Measurements from ENCODE around the gene NCDN.

Gene NCDN

DNA sequence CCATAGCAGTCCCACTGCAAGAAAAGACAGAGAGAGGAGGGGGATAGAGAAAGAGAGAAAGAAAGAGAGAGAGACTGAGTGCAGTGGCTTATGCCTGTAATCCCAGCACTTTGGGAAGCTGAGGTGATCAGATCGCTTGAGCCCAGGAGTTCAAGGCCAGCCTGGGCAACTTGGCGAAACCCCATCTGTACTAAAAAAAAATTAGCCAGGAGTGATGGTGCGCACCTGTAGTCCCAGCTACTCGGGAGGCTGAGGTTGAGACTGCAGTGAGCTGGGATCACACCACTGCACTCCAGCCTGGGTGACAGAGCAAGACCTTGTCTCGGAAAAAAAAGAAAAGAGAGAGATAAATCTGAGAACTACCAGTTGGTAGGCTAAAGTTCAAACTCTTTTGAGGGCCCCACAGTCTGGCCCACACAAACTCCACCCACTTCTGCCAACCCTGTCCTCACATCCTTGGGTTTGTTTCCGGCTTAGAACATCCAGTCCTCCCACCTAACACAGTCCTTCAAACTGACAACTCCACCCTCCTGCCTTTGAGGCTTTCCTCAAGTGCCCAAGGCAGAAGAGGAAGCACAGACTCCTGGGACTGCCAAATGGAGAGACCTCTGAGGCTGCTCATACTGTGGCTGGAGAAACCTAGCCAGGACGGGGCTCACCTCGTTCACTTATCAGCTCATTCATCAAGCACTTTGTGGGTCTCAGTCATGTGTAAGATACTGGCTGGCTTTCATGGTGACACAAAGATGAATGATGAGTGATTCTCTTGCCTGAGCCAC is 35.6 kb downstream of the NCDN start:
- DNase-seq: no peak

DNA sequence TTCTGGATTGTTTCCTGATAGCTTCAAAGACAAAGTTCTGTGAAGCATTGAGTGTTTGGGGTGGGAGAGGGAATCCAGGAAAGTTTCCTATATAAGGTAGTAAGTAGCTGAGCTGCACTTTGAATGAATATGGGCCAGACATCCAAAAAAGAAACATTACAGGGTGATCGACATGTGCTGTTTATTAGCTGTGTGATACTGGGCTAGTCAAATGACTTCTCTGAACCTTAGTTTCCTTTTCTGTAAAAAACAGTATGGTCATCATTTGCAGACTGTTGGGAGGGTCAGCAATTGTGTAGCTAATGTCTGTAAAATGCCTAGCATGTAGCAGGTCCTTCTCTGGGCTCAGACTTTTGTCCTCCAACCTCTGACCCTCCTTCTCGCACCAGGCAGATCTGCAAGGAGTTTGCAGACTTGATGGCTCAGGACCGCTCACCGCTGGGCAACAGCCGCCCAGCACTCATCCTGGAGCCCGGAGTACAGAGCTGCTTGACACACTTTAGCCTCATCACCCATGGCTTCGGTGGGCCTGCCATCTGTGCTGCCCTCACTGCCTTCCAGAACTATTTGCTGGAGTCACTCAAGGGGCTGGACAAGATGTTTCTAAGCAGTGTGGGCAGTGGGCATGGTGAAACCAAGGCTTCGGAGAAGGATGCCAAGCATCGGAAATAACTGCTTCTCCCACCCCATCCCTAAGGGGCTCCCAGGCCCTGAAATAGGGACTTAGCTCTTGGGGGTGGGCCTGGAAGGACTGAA is 36.6 kb downstream of the NCDN start:
- no peak for DNase-seq

DNA sequence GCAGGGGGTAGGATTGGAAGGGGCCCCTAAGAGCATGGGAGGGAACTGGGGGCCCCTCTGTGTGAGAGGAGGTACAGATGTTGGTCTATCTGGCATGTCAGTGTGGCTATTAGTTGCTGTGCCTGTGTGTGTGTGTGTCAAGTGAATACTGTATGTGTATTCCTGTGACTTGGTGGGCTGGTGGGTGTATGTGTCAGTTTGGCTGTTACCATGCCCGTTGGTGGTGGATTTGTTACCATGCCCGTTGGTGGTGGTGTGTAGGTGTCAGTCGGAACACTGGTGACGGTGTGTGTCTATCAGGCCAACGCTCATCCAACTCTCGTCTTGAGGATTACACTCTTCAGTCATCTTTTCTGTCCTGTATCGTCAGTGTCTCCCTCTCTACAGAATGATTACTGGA is 38.1 kb downstream of the NCDN start:
- DNase-seq: no peak

GRCh38 chr1:35597870-35598269 is 40.3 kb downstream of the NCDN start:
- no peak for DNase-seq

DNA sequence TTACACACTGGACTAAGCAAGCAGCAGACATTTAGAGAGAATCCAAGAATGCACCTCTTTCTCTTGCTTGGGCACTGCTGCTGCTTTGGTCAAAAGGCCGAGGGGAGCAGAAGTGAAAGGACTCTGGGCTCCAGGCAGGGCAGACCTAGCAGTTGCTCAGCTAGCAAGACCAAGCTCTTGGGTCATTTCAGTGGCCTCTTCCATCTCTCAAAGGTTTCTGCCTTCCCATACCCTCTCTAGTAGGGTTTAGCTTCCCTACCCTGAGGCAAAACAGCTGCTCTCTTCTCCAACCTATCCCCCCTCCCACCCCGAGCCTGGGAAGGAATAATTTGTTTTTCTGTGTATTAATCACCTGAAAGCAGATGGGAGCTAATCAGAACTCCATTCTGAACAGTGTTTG is 41.3 kb downstream of the NCDN start:
- no peak for DNase-seq

DNA sequence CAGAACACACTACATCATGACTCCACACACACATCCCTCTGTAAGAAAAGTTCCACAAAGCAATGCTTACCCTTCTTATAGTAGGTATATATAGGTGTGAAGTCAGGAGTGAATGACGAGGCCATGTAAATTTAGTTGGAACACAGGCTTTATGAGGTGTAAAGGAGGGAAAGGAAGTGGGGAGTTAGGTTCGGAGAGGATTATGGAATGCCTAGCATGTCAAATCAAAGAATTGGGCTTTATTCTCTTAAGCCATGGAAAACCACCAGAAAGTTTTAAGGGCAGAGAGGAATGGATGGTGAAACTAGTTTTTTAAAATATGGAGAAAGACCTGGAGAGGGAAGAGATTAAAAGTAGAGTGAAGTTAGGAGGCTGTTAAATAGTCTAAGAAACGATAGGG is 41.8 kb downstream of the NCDN start:
- DNase-seq: no peak

GRCh38 chr1:35600593-35600992 is 43.0 kb downstream of the NCDN start:
- DNase-seq: no peak

DNA sequence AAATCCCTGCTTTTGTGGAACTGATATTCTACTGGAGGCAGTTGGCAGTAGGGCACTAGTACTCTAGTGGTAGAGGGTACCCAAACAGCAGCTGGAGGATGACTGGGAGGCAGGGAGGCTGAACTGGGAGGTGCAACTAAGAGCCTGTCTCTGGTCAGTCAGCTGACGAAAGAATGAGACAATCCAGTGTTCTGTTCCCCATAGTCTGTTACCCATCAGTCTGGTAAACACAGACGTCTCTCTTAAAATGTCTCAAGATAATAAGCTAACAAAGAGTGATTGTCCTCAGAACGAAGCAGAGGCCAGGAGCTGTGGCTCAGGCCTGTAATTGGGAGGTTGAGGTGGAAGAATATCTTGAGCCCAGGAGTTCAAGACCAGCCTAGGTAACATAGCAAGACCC is 45.9 kb downstream of the NCDN start:
- DNase-seq: no peak

DNA sequence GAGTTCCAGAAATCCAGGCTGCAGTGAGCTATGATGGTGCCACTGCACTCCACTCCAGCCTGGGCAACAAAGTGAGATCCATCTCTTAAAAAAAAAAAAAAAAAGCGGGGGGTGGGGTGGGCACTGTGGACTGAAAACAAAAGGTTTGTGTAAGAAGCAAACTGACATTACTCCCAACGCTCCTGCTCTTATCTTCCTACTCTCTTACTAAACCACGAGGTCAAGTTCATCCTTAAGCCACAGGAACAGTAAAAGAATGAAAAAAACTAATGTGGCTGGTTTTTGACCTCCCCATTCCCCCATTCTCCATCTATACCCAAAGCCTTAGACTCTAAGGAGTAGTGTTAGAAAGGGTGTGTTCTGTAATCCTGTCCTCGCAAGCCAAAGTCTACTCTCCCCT is 46.3 kb downstream of the NCDN start:
- DNase-seq: no peak

DNA sequence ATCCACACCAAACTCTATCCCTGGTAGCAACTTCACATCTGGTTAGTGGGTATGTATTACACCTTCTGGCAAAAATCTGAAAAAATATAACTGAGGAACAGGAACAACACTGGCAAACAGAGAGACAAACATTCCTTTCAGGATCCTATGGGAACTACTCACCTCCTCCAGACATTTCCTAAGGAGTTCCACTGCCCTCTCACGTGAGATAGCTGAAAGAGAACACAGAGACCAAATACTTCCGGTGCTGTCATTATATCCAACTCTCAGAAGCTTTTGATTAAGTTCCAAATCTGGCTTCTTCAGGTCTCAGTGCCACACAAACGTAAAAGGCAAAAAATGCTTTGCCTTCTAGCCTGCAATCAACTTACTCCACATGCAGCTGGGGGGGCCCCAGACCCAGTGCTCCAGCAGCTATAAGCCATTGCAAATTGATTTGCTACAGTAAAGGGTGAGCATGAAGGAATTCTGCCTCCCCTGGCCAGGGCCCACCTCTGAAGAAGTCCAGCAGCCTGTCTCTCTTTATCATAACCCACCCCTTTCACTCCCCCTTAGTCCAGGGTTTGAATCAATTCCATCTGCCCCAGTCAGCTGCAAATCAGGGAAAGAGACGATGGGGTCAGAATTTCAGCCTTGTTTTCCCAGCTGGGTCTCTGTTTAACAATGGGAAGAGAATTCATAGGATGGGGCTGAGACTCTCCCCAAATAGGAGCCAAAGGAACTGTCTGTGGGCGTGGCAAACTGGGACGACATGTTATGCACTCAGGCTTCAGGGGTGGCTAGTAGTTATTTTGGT is 47.7 kb downstream of the NCDN start:
- DNase-seq: no peak

- no peak for DNase-seq
These were observed 48.2 kb downstream of the NCDN start for GRCh38 chr1:35605867-35606182.

DNA sequence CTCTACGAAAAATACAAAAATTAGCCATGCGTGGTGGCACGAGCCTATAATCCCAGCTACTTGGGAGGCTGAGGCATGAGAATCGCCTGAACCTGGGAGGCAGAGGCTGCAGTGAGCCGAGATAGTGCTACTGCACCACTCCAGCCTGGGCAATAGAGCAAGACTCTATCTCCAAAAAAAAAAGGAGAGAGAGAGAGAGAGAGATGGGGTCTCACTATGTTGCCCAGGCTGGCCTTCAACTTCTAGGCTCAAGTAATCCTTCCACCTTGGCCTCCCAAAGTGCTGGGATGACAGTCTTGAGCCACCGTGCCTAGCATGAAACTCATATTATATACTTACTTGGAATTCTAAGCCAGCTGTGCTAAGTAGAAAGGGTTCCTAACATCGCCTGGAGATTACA is 54.1 kb downstream of the NCDN start:
- DNase-seq: no peak

- no peak for DNase-seq
These were observed 57.8 kb downstream of the NCDN start for GRCh38 chr1:35615440-35615839.
